Naive thymus-derived CD8-positive, alpha-beta T cell (primary cell): ENCODE data around the gene SAMD4A. TPM values are rescaled to one million over a fixed set of nuclear protein-coding genes. Genes with fewer than 3 reads are reported as not detected.

Experiments used
- ATAC-seq, 2 donors: fragments of 150-1000 bp; cut with Tn5 transposase in 1 of 2; sonication (Bioruptor Pico), chemical (Tn5 transposase) in 1 of 2; 1 replicate in 1 of 2; 2 replicates in 1 of 2; pipeline ENCODE4 v1.10.0; 2021; ENCODE audit warnings: mild to moderate bottlenecking in 2 of 2, moderate library complexity in 2 of 2
- POLR2A ChIA-PET: fragments of 350-600 bp; sonication (Branson Sonifier 250); formaldehyde crosslinking; loops from one replicate; lab custom pipeline; 2021; ENCODE audit warnings: antibody characterized with exemption; lab: Charles Lee
- DNase-seq, 10 donors: peaks; one replicate each; pipeline versions ENCODE4 v3.0.0 to v3.0.0-alpha.2; 2020 to 2022
- H3K27ac Mint-ChIP-seq, 10 donors: one replicate each; pipeline ENCODE4 v1.8.0; 2020 to 2022; ENCODE audit warnings: mild to moderate bottlenecking in 10 of 10, mixed read lengths in 10 of 10, moderate library complexity in 4 of 10, inconsistent platforms in 1 of 10
- H3K27me3 Mint-ChIP-seq, 5 donors: one replicate each; pipeline ENCODE4 v1.8.0; 2021 to 2022; ENCODE audit warnings: mixed read lengths in 5 of 5
- H3K36me3 Mint-ChIP-seq, 3 donors: one replicate each; pipeline ENCODE4 v1.8.0; 2020 to 2022; ENCODE audit warnings: mixed read lengths in 3 of 3, mild to moderate bottlenecking in 2 of 3, inconsistent platforms in 1 of 3
- H3K4me1 Mint-ChIP-seq, 4 donors: one replicate each; pipeline ENCODE4 v1.8.0; 2021 to 2022; ENCODE audit warnings: mixed read lengths in 4 of 4
- H3K4me3 Mint-ChIP-seq, 10 donors: one replicate each; pipeline ENCODE4 v1.8.0; 2020 to 2022; ENCODE audit warnings: mild to moderate bottlenecking in 10 of 10, mixed read lengths in 10 of 10, moderate library complexity in 6 of 10, inconsistent platforms in 1 of 10
- H3K9me3 Mint-ChIP-seq, 9 donors: one replicate each; pipeline ENCODE4 v1.8.0; 2020 to 2022; ENCODE audit warnings: mixed read lengths in 9 of 9, mild to moderate bottlenecking in 3 of 9, inconsistent platforms in 1 of 9, moderate library complexity in 1 of 9
- polyA plus RNA-seq, 3 donors: library from polyadenylated mRNA; unstranded; fragments of 300-500 nt; fragmentation: Illumina TruSeq; gene quantifications; one replicate each; pipeline ENCODE4 v1.2.3, GENCODE V29; 2021
- total RNA-seq, 8 experiments: library from RNA in 2 of 8; stranded (reverse) in 2 of 8; gene quantifications; one replicate each; pipeline ENCODE4 v1.2.3 and lab custom pipeline; 2021 to 2026

The SAMD4A gene
- total and polyA plus RNA-seq, 5 experiments from 2014 or later: 0.85 to 0.99 TPM; not detected in 3

DNA sequence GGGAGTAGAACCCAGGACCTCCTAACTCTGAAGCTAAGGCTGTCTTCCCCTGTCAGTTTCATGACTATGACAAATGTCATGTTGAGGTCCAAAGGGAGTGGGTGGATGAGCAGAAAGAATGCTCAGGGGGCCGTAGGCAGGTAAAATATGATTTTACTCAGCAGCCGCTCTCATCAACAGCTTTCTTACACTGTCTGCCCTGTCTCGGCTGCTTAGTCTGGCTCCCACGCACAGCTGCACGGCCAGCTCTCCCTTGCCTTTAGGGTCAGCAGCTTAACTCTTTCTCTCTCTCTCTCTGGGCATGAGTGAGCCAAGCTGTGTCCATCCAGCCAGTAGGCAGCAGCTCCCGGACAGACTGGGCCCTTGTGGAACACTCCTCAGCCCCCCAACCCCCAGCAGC lies 240.5 kb downstream of the SAMD4A start:
- peaks cover 3 to 6% (median 4%) of the 10 kb centered on the region in 4 donors for H3K4me1 Mint-ChIP-seq
- no peak for ATAC-seq
- POLR2A ChIA-PET: no interaction called here
- H3K9me3 Mint-ChIP-seq: no peaks in the 10 kb centered on the region
- no peak for DNase-seq
- H3K36me3 Mint-ChIP-seq: no peaks in the 10 kb centered on the region
- peaks cover 2 to 28% (median 16%) of the 10 kb centered on the region in 5 donors for H3K27me3 Mint-ChIP-seq
- H3K4me3 Mint-ChIP-seq: no peak overlapping the region
- peak overlapping the region in 1 of 10 donors; percentile 43 for H3K27ac Mint-ChIP-seq

DNA sequence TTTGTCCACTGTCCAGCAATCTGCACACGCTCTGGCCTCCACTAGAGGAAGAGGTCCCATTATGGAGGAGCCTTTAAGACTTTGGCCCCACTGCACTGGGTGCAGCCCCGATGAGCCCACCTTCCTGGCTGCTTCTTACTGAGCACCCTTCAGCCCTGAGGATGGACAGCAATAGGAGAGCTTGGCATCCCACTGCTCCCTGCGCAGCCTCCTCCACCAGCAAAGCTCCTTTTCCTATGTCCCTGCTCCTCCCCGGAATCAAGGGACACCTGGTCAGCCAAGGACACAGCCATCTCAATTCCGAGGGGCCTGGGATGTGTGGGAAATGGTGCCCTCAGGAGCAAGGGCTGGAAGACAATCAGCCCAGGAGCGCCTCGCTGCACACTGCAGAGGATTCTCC lies 241.0 kb downstream of the SAMD4A start:
- no peak for ATAC-seq
- POLR2A ChIA-PET: no interaction called here
- Mint-ChIP-seq H3K27me3 (peaks cover 2 to 28% (median 19%) of the 10 kb centered on the region in 5 donors), H3K36me3 (no peaks in the 10 kb centered on the region), H3K9me3 (no peaks in the 10 kb centered on the region), H3K4me1 (peaks cover 3 to 6% (median 4%) of the 10 kb centered on the region in 4 donors), H3K4me3 (no peak overlapping the region), H3K27ac (peak overlapping the region in 1 of 10 donors; percentile 43)
- no peak for DNase-seq

DNA sequence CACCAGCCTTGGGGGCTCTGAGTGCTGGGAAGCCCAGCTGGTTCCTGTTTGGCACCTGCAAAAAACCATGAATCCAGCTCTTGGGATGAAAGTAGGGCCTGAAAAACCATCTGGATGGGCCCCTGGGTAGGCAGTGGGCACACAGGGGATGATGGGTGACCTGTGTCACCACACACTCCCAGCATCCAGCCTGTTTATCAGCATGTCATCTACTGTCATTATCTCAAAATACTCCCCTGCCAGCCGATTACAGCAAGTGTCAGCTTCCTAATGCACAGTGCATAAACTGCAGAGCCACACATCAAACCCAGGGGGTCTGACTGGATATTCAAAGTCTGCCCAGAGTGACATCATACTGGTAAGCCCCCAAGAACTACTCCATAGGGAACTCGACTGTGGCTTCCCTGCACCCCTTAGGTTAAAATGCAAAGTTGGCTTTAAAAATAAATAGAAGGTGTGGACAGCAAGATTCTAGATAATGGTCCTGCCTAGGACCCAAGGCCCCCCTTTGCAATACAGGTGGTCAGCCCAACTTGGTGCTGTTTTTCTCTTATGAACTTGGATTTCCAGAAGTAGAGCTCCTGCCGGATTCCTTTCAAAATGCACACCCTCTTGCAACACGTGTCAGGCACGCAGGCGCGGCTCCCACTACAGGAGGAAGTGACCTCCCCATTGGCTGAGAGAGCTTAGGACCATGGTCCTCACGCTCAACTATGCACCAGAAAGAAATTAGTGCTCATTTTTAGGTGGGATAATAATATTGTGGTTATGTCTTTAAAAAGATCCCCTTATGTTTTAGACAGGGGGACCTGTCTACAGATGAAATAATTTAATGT lies 241.6 kb downstream of the SAMD4A start:
- peaks cover 3 to 6% (median 4%) of the 10 kb centered on the region in 4 donors for H3K4me1 Mint-ChIP-seq
- H3K4me3 Mint-ChIP-seq: no peak overlapping the region
- H3K27ac Mint-ChIP-seq: no peak overlapping the region
- ATAC-seq (no peak), DNase-seq (no peak)
- POLR2A ChIA-PET: no interaction called here
- no peaks in the 10 kb centered on the region for H3K9me3 Mint-ChIP-seq
- no peaks in the 10 kb centered on the region for H3K36me3 Mint-ChIP-seq
- peaks cover 2 to 28% (median 19%) of the 10 kb centered on the region in 5 donors for H3K27me3 Mint-ChIP-seq

DNA sequence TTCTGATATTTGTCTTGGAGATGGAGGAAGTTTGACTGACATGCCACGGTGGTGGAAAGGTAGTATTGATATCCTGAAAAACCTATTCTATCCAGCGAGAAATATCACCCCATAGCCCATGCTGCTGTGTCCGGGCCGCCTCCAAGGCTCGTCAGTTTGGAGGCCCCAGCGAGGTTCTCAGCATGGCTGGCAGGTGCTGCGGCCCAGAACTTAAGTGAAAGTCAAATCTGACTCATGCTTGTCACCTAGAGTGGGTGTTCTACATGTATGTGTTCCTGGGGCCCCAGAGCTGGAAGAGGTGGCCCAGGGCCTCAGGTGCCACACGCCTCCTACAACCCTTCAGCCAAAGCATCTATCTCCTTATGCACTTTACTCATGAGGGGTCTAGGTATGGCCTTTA lies 242.8 kb downstream of the SAMD4A start:
- Mint-ChIP-seq H3K36me3 (no peaks in the 10 kb centered on the region), H3K9me3 (no peaks in the 10 kb centered on the region), H3K27ac (no peak overlapping the region), H3K4me1 (peaks cover 3 to 6% (median 4%) of the 10 kb centered on the region in 4 donors), H3K4me3 (no peak overlapping the region), H3K27me3 (peaks cover 2 to 28% (median 14%) of the 10 kb centered on the region in 5 donors)
- DNase-seq (no peak), ATAC-seq (no peak)
- POLR2A ChIA-PET: no interaction called here

DNA sequence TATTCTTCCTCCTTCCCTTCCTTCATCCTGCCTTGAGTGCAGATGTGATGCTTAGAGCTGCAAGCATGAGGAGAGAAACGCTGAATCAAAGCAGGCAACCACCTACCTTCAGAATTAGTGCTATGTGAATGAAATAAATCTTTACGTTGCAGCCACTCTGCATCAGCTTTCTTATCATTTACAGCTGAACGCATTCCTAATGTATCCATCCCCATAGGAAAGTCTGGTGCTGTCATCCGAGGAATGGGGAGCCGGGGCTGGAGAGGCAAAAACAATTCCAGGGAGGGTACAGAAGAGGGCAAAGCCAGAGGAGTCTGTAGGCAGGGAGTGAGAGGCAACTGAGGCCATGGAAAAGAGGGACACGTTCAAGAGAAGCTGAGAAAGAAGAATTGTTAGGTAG lies 245.7 kb downstream of the SAMD4A start:
- DNase-seq: no peak
- POLR2A ChIA-PET: no interaction called here
- Mint-ChIP-seq H3K4me1 (no peaks in the 10 kb centered on the region), H3K27ac (no peak overlapping the region), H3K4me3 (no peak overlapping the region), H3K27me3 (peaks cover 2 to 28% (median 3%) of the 10 kb centered on the region in 5 donors), H3K36me3 (no peaks in the 10 kb centered on the region), H3K9me3 (no peaks in the 10 kb centered on the region)
- no peak for ATAC-seq

DNA sequence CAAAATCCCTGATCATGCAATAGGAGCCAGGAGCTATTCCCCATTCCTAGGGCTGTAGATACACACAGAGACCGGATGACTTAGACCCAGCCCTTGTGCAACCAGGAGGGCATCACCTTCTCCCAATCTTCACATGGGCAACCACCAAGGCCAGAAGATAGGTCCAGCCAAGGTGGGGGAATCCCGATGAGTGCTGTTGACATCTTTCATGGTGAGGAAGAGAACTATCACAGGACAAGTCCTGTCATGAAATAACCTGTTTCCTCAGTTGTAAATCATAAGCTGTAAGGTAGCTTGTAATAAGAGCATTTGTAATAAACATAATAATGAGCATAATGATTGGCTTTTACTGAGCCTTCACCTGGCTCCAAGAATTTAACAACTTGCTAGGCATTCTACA lies 246.2 kb downstream of the SAMD4A start:
- Mint-ChIP-seq H3K9me3 (no peaks in the 10 kb centered on the region), H3K27me3 (peaks cover 2 to 24% (median 3%) of the 10 kb centered on the region in 5 donors), H3K4me1 (no peaks in the 10 kb centered on the region), H3K27ac (no peak overlapping the region), H3K4me3 (no peak overlapping the region), H3K36me3 (no peaks in the 10 kb centered on the region)
- DNase-seq (no peak), ATAC-seq (no peak)
- POLR2A ChIA-PET: no interaction called here

DNA sequence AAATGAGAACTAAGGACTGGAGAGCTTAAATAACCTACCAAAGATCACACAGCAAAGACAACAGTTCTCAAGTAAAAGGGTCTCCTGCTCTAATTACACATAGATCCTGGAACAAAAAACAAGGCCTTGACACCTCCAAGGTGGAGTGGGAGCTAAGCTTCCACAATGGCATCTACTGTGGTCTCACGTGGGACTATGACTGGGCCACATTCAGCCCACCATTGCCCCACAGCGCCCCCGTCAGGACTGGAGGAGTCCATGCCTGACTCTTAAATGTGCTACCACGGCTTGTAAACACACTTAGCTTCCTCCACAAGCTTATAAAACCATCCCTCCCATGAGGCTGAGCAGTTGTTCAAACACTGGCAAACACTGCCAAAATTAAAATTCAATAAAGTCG lies 247.1 kb downstream of the SAMD4A start:
- Mint-ChIP-seq H3K4me3 (no peak overlapping the region), H3K4me1 (no peaks in the 10 kb centered on the region), H3K9me3 (no peaks in the 10 kb centered on the region), H3K27me3 (peaks cover 2 to 22% (median 3%) of the 10 kb centered on the region in 5 donors), H3K27ac (no peak overlapping the region), H3K36me3 (no peaks in the 10 kb centered on the region)
- ATAC-seq (no peak), DNase-seq (no peak)
- POLR2A ChIA-PET: no interaction called here

DNA sequence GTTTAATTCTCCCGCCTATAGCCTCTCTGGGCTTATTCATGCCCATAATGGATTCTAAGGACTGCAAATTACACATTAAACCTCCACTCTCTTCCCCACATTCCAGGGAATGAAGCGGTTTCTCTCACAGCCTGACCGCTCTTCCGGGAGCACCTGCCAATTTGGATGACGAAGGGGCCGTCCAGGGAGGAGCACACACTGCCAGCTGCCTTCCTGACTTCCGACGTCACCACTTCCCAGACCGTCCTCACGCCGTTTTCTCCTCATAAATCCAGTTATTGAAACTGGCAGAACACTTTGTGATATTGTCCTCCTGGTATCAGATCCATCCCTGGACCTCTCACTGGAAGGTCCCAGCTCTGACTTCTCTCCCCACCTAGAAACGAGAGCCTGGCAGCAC lies 248.1 kb downstream of the SAMD4A start:
- ATAC-seq (no peak), DNase-seq (no peak)
- Mint-ChIP-seq H3K4me3 (no peak overlapping the region), H3K27me3 (peaks cover 3 to 22% (median 4%) of the 10 kb centered on the region in 5 donors), H3K9me3 (no peaks in the 10 kb centered on the region), H3K27ac (no peak overlapping the region), H3K4me1 (no peaks in the 10 kb centered on the region), H3K36me3 (no peaks in the 10 kb centered on the region)
- POLR2A ChIA-PET: no interaction called here

DNA sequence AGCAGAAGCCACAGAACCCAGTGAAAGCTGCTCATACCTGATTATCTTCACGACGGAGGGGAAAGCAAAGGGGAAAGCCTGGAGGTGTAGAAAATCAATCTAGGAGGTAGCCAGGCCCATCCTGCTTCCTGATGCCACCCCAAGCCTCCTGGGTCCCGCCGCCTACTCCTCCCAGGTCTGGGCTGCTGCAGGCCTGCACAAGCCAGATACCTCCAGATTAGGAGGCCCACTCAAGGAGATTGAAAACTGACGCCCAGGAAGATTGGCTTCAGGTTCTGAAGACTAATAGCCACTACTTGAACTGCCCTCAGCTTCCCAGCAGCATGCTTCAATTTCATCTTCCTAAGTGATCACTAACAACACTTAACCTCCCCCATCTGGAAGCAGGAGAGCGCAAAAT lies 248.6 kb downstream of the SAMD4A start:
- H3K36me3 Mint-ChIP-seq: no peaks in the 10 kb centered on the region
- H3K4me1 Mint-ChIP-seq: no peaks in the 10 kb centered on the region
- H3K4me3 Mint-ChIP-seq: no peak overlapping the region
- POLR2A ChIA-PET: no interaction called here
- H3K27me3 Mint-ChIP-seq: peaks cover 3 to 21% (median 6%) of the 10 kb centered on the region in 5 donors
- DNase-seq (no peak), ATAC-seq (no peak)
- no peak overlapping the region for H3K27ac Mint-ChIP-seq
- H3K9me3 Mint-ChIP-seq: no peaks in the 10 kb centered on the region

DNA sequence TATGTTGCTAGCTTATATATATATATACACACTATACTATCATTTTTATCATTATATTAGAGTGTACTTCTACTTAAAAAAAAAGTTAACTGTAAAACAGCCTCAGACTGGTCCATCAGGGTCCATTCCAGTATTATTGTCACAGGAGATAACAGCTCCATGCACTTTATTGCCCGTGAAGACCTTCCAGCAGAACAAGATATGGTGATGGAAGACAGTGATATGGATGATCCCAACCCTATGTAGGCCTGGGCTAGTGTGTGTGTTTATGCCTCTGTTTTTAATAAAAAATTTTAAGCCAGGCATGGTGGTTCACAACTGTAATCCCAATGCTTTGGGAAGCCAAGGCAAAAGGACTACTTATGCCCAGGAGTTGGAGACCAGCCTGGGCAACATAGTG lies 249.5 kb downstream of the SAMD4A start:
- Mint-ChIP-seq H3K9me3 (no peaks in the 10 kb centered on the region), H3K36me3 (no peaks in the 10 kb centered on the region), H3K4me3 (no peak overlapping the region), H3K4me1 (no peaks in the 10 kb centered on the region), H3K27ac (no peak overlapping the region), H3K27me3 (peaks cover 3 to 15% (median 6%) of the 10 kb centered on the region in 5 donors)
- DNase-seq: no peak
- ATAC-seq: no peak
- POLR2A ChIA-PET: no interaction called here

DNA sequence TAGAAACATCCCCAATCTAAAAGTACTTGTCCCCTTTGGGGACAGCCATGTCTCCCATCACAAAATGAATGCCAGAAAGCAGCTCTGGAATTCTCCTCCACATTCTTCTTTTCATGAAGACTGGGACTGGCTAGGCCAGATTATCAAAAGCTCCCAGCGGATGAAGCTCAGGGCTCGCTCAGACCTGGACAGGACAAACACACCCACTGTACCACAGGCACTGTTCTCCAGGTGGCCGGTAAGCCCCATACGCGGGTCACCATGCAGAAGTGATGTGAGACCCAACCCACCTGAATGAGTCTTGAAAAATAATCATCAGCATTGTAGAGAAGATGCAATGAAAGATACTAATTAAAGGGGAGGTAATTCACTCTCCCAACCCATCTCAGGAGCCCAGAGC lies 250.6 kb downstream of the SAMD4A start:
- no peak overlapping the region for H3K27ac Mint-ChIP-seq
- no peaks in the 10 kb centered on the region for H3K4me1 Mint-ChIP-seq
- DNase-seq (no peak), ATAC-seq (no peak)
- H3K27me3 Mint-ChIP-seq: peaks cover 3 to 14% (median 6%) of the 10 kb centered on the region in 5 donors
- POLR2A ChIA-PET: no interaction called here
- no peak overlapping the region for H3K4me3 Mint-ChIP-seq
- peaks cover 0 to 3% (median 0%) of the 10 kb centered on the region in 9 donors for H3K9me3 Mint-ChIP-seq
- H3K36me3 Mint-ChIP-seq: no peaks in the 10 kb centered on the region

DNA sequence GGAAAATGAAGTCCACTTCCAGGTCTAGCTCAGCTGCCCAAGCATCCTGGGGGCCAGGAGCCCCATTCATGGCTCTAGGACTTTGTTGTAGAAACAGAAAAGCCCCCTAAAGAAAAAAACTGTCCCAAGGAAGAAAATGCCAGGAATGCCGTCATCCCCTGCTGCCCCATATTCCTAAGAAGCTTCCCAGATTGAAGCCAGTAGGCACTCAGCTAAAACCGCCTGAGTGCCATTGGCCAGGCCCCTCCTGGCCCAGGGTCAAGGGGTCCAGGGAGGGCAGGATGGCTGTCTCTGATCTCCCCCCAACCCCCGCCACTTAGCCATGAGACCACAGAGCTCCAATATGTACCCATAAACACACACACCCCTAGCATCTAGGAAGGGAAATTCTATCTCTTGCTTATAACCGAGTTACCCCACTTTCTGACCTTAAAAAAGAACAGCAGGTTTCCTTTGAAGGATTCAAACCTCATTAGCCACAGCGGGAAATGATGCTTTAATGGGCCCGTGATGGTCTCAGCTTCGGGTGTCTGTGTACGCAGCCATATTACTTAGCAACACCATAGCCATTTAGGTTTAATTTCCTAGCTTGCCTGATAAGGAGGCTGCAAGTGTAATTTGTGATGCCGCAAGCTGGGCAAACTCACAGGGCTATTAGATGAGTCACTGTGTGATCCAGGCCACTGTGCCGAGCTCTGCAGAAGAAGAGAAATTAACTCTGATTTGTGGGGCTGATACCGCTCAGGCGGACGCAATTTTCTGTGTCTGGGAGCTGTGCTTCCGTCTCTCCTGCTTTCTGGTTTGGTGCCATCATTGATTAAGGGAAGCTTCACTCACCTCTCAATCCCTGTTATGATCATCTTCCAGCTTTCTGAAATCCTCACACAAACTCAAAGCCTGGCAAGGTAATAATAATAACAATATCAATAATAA lies 251.5 kb downstream of the SAMD4A start:
- Mint-ChIP-seq H3K9me3 (peaks cover 0 to 9% (median 0%) of the 10 kb centered on the region in 9 donors), H3K4me1 (no peaks in the 10 kb centered on the region), H3K27ac (no peak overlapping the region), H3K36me3 (no peaks in the 10 kb centered on the region), H3K27me3 (peaks cover 3 to 11% (median 6%) of the 10 kb centered on the region in 5 donors), H3K4me3 (no peak overlapping the region)
- POLR2A ChIA-PET: no interaction called here
- no peak for ATAC-seq
- no peak for DNase-seq

DNA sequence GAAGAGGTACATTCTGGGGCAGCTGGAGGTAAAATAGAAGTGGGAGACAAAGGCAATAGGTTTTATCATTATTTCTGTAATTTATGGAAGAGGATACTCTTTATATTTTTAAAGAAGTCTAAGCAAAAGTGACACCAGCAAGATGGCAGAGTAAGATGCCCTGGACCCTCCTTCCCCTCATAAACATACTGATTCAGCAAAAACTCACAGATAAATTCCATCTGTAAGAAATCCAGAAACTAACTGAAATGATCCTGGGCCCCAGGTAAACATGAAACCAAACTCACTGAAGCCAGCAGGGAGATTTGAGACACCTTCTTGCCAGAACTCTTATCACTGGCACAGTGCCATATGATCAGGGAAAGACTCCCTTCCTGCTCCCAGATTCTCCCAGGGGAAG lies 255.8 kb downstream of the SAMD4A start:
- POLR2A ChIA-PET: no interaction called here
- peaks cover 2 to 19% (median 6%) of the 10 kb centered on the region in 5 donors for H3K27me3 Mint-ChIP-seq

More for the DNA sequence above, 255.8 kb downstream of the SAMD4A start:
- ATAC-seq (no peak), DNase-seq (no peak)
- peaks cover 0 to 24% (median 5%) of the 10 kb centered on the region in 3 donors for H3K36me3 Mint-ChIP-seq
- H3K4me1 Mint-ChIP-seq: no peaks in the 10 kb centered on the region
- no peak overlapping the region for H3K27ac Mint-ChIP-seq
- H3K4me3 Mint-ChIP-seq: no peak overlapping the region
- peaks cover 4 to 39% (median 25%) of the 10 kb centered on the region in 9 donors for H3K9me3 Mint-ChIP-seq
